GM12801 (cell line): ENCODE results near the gene DFFA.

ENCODE experiments used
- TF ChIP-seq, protein P1 (sequence below): IDR thresholded peaks from one replicate; pipeline ENCODE4 v1.5.1; 2011; ENCODE audit warnings: control low read depth; ENCODE audit not compliant: insufficient read length; ENCODE audit errors: extremely low read depth

DFFA gene

DNA sequence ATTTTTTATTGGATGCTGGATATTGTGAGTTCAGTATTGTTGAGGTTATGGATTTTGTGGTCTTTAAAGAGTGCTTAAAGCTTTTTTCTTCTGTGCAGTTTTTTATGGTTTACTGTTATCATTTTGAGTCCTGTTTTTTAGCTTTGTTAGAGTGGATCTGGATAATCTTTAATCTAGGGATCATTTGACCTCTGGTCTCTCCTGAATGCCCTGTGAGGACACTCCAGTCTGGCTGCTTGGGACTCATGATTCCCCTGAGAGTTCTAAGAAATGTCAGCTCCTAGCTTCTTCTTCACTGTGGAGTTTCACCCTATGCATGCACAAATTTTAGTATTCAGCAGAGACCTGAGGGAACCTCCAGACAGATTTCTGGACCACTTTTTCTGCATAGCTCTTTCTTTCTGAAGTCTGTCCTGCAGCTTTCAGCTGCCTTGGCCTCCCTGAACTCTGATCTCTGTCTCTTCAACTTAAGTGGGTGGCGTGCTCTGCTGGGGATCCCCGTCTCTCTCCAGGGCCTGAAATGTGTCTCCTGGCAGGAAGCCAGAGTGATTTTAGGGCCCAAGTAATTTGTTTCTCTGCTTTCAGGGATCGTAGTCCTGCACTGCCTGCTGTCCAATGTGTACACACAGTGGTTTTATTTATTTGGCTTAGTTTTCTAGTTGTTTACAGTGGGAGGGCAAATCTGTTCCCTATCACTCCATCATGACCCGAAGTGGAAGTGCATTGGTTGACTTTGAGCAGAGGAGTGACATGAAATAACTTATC is 17.1 kb upstream of the DFFA start:
- TF ChIP-seq, protein P1, sequence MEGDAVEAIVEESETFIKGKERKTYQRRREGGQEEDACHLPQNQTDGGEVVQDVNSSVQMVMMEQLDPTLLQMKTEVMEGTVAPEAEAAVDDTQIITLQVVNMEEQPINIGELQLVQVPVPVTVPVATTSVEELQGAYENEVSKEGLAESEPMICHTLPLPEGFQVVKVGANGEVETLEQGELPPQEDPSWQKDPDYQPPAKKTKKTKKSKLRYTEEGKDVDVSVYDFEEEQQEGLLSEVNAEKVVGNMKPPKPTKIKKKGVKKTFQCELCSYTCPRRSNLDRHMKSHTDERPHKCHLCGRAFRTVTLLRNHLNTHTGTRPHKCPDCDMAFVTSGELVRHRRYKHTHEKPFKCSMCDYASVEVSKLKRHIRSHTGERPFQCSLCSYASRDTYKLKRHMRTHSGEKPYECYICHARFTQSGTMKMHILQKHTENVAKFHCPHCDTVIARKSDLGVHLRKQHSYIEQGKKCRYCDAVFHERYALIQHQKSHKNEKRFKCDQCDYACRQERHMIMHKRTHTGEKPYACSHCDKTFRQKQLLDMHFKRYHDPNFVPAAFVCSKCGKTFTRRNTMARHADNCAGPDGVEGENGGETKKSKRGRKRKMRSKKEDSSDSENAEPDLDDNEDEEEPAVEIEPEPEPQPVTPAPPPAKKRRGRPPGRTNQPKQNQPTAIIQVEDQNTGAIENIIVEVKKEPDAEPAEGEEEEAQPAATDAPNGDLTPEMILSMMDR: no peak

DNA sequence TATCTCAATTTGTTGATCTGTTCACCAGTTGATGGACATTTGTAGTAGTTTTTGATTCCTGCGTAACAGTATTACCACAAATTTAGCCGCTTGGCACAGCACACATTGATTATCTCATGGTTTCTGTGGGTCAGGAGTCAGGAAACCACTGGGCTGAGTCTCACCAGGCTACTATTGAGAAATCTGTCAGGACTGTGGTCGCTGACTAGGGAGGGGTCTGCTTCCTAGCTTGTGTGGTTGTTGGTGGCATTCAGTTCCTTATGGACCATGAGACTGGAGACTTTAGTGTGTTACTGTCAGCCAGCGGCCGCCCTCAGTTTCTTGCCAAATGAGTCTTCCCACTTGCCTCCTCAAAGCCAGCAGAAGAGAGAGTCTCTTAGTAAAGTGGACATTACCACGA is 12.2 kb upstream of the DFFA start:
- TF ChIP-seq, protein P1: no peak

DNA sequence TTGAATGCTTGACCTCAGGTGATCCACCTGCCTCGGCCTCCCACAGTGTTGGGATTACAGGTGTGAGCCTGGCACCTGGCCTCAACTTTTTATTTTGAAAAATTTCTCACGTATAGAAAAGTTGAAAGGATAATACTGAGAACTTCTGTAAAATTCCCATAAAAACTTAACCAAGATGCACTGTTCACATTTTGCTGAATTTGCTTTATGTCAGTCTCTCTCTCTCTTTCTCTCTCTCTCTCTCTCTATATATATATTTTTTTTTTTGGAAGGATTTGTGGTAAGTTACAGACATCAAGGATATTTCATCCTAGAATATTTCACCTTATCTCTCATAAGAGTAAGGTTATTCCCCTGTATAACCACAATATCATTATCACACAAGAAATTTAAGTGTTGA is 8.3 kb upstream of the DFFA start:
- TF ChIP-seq, protein P1: no peak

DNA sequence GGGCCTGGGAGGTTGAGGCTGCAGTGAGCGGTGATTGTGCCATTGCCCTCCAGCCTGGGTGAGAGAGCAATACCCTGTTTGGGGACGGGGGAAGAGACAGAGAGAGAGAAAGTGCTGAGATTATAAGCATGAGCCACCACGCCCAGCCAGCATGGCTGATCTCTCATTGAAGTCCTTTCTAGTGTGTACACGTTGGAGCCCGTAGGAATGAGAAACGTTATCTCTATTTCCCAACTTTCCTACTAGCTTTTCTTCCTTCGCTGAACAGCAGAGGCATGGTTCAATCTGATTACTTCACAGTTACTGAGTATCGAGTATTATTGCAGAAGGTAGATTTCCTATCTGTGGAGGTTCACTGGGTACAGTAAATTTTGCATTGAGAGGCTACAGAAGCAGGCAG is 7.0 kb upstream of the DFFA start:
- TF ChIP-seq, protein P1: no peak

DNA sequence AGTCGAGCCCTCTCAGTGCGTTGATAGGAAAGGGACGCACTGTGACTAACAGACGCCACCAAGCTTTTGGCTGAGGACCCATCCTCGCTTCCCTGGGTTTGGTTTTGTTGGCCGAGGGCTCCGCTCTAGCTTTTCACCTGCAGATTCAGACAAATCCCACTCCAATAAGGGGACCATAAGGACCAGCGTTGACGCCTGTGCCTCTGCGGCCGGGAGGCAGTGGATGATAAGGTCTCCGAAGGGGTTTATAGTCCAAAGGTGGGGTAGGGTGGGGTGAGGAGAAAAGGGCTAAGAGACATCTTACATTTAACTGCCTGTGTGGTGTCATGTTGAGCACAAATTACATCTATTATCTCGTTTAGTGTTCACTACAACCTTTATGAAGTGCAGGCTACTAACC is 3.2 kb upstream of the DFFA start:
- TF ChIP-seq, protein P1: no peak

DNA sequence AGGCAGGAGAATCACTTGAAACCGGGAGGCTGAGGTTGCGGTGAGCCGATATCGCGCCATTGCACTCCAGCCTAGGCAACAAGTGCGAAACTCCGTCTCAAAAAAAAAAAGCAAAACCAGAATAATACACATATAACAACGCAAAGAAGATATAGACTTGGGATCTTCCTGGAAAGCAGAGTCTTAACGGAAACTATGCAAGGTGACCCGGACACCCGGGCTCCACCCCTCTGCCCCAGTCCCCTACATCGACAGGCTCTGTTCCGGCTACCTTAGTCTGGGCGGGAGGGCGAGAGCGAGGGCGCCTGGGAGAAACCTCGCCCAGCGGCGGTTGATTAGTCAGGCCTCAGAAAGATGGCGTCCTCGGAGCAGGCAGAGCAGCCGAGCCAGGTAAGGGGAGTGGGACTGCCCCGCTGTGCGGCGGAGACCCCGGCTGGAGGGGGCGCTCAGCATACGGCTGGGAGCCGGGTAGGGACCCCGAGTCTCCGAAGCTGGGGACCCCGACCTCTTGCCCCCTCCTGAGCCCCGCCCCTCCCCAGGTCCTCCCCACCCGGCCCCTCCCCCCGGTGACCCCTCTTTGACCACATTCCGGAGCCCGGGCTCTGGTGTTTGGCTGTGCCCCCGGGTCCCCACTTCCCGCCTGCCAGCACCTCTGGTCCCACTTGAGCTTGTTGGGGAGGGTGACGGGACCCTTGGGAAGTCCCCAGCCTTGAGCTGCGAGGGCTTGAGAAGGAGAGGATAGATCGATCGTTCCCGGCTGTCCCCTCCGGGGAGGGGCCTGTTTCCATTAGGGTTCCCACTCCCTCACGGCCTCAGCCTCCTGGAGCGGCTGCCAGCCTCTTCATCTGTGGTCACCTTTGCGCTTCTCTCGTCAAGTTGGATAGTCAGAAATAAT is 2.5 kb upstream of the DFFA start, which contains the start of gene PEX14:
Gene PEX14, plus strand, starts transcription at position 338 of the 895 bp plus-strand sequence. Its CDS starts 17 bp downstream, at position 355.
- TF ChIP-seq, protein P1: no peak

DNA sequence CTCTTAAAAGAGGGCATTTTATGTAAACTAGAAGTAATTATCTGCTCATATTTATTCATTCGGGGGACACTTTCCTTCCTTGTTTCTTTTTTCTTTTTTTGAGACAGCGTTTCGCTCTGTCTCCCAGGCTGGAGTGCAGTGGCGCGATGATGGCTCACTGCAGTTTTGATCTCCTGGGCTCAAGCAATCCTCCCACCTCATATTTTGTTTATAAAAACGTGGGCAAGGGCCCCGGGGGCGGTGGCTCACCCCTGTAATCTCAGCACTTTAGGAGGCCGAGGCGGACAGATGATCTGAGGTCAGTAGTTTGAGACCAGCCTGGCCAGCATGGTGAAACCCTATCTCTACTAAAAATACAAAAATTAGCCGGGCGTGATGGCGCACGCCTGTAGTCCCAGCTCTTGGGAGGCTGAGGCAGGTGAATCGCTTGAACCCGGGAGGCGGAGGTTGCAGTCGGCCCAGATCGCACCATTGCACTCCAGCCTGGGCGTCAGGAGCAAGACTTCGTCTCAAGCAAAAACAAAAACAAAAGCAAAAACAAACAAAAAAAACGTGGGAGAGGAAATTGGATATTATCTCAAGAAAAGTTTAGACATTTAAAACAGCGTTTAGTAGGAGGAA is 926 bp upstream of the DFFA start:
- TF ChIP-seq, protein P1: no peak
